DOHH2 (cell line): ENCODE measurements around the gene SCAMP1.

ENCODE experiments used
- EZH2phosphoT487 ChIP-seq: fragments of 200-600 bp; sonication (generic); IDR thresholded peaks from 2 replicates; pipeline ENCODE4 v1.6.1; 2017; ENCODE audit warnings: borderline replicate concordance, mild to moderate bottlenecking, antibody characterized with exemption, low read length, moderate library complexity, mixed read lengths
- TF ChIP-seq, protein P1 (sequence below): fragments of 200-600 bp; sonication (generic); IDR thresholded peaks from one replicate; pipeline ENCODE4 v1.5.1; 2014; ENCODE audit warnings: antibody characterized with exemption, mild to moderate bottlenecking, low read depth, low read length; ENCODE audit not compliant: poor library complexity, severe bottlenecking

GRCh38 chr5:78318337-78318736, 42.1 kb upstream of the SCAMP1 start:
- TF ChIP-seq, protein P1, sequence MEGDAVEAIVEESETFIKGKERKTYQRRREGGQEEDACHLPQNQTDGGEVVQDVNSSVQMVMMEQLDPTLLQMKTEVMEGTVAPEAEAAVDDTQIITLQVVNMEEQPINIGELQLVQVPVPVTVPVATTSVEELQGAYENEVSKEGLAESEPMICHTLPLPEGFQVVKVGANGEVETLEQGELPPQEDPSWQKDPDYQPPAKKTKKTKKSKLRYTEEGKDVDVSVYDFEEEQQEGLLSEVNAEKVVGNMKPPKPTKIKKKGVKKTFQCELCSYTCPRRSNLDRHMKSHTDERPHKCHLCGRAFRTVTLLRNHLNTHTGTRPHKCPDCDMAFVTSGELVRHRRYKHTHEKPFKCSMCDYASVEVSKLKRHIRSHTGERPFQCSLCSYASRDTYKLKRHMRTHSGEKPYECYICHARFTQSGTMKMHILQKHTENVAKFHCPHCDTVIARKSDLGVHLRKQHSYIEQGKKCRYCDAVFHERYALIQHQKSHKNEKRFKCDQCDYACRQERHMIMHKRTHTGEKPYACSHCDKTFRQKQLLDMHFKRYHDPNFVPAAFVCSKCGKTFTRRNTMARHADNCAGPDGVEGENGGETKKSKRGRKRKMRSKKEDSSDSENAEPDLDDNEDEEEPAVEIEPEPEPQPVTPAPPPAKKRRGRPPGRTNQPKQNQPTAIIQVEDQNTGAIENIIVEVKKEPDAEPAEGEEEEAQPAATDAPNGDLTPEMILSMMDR, result no peak
- no peak for TF ChIP-seq EZH2phosphoT487
